Mesothelial cell of epicardium (in vitro differentiated cells): ENCODE results near the gene MAP7. TPM values are rescaled to one million over a fixed set of nuclear protein-coding genes. Genes with fewer than 3 reads are reported as not detected.

Experiments used
- DNase-seq, 2 experiments: peaks; one replicate each; pipeline ENCODE4 v3.0.0; 2021; ENCODE audit warnings: low spot score in 2 of 2; ENCODE audit not compliant: unreplicated experiment in 2 of 2
- H3K27ac Mint-ChIP-seq: 2 replicates; pipeline ENCODE4 v1.8.0; 2021; ENCODE audit warnings: mixed read lengths
- H3K27me3 Mint-ChIP-seq: 2 replicates; pipeline ENCODE4 v1.8.0; 2021; ENCODE audit warnings: low read depth, mixed read lengths
- H3K36me3 Mint-ChIP-seq: 2 replicates; pipeline ENCODE4 v1.8.0; 2021; ENCODE audit warnings: mixed read lengths
- H3K4me1 Mint-ChIP-seq: 2 replicates; pipeline ENCODE4 v1.8.0; 2021; ENCODE audit warnings: mixed read lengths
- H3K4me3 Mint-ChIP-seq: 2 replicates; pipeline ENCODE4 v1.8.0; 2021; ENCODE audit warnings: mild to moderate bottlenecking, moderate library complexity, mixed read lengths
- H3K9me3 Mint-ChIP-seq: 2 replicates; pipeline ENCODE4 v1.8.0; 2021; ENCODE audit warnings: mixed read lengths
- total RNA-seq: library from RNA; stranded (reverse); gene quantifications from 3 replicates; pipeline ENCODE4 v1.2.1, GENCODE V29; 2021
- TF ChIP-seq, protein P1 (sequence below): fragments of 200-600 bp; sonication (generic); IDR thresholded peaks from one replicate; pipeline ENCODE4 v1.5.0; 2021; ENCODE audit warnings: antibody characterized with exemption; ENCODE audit not compliant: unreplicated experiment

The MAP7 gene
- total RNA-seq, 1 donor from 2014 or later, result 15.1 TPM

DNA sequence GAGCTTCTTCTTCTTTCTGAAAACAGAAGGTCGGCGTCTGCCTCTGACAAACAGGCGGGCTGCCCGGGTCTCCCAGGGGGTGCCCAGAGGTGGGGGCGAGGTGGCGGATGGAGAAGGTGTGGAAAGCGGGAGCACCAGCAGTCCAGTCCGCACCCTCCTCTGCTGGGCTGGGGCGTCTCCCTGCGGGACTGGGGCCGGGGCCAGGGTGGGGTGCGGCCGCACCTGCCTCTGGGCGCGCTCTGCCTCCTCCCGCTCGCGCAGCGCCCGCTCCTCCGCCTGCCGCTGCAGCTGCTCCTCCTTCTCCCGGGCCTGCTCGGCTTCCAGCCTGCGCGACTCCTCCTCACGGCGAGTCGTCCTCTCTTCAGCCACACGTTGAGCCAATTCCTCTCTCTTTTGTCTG is 189.4 kb downstream of the MAP7 start:
- TF ChIP-seq, protein P1, sequence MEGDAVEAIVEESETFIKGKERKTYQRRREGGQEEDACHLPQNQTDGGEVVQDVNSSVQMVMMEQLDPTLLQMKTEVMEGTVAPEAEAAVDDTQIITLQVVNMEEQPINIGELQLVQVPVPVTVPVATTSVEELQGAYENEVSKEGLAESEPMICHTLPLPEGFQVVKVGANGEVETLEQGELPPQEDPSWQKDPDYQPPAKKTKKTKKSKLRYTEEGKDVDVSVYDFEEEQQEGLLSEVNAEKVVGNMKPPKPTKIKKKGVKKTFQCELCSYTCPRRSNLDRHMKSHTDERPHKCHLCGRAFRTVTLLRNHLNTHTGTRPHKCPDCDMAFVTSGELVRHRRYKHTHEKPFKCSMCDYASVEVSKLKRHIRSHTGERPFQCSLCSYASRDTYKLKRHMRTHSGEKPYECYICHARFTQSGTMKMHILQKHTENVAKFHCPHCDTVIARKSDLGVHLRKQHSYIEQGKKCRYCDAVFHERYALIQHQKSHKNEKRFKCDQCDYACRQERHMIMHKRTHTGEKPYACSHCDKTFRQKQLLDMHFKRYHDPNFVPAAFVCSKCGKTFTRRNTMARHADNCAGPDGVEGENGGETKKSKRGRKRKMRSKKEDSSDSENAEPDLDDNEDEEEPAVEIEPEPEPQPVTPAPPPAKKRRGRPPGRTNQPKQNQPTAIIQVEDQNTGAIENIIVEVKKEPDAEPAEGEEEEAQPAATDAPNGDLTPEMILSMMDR, result no peak
- H3K4me3 Mint-ChIP-seq, result no peak overlapping the region
- no peaks in the 10 kb centered on the region for H3K27me3 Mint-ChIP-seq
- DNase-seq, result no peak
- no peaks in the 10 kb centered on the region for H3K4me1 Mint-ChIP-seq
- no peak overlapping the region for H3K27ac Mint-ChIP-seq
- no peaks in the 10 kb centered on the region for H3K9me3 Mint-ChIP-seq
- peaks cover 8% of the 10 kb centered on the region for H3K36me3 Mint-ChIP-seq

DNA sequence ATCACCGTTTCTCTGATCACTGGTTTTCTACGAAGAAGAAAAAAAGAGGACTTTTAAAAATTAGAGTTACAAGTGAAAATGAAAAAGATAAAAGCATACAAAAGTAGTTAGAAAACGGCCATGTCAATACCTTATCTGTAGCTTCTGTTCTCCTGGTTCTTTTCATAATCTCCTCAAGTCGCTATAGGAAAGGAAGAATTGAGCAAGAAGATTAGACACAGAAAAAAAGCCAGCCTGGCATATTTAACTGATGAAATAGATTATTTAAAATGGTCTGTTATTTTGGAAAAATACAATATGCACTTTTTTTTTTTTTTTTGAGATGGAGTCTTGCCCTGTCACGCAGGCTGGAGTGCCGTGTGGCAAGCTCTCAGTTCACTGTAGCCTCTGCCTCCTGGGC is 190.4 kb downstream of the MAP7 start:
- TF ChIP-seq, protein P1, result no peak
- H3K4me3 Mint-ChIP-seq, result no peak overlapping the region
- no peak for DNase-seq
- no peaks in the 10 kb centered on the region for H3K27me3 Mint-ChIP-seq
- H3K4me1 Mint-ChIP-seq, result no peaks in the 10 kb centered on the region
- no peaks in the 10 kb centered on the region for H3K9me3 Mint-ChIP-seq
- H3K27ac Mint-ChIP-seq, result no peak overlapping the region
- peaks cover 8% of the 10 kb centered on the region for H3K36me3 Mint-ChIP-seq

DNA sequence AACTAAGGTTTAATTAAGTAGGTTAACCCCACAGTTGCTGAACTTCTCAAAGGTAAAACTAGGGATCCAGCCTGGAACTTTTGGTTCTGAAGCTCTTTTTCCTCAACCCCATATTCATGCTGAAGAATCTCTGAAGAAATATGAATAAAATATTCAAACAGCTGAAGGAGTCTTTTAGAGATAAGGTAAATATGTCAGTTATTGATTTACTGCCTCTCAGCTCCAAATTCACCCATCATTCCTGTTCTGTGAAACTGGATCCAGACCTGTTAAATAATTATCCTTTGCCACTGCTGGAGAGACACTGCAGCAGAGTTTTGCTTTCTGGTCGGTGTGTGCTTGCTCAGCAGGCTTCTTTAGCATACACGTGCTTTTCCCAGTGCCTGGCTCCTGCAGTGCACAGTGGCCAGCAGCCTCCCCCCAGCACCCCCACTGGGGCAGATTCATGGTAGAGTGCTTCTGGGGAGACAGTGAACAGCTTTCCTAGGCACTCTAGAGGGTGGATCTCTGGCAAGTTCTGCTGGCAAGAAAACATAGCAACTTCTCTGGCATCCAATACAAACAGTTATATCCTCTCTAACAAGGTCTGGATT is 198.6 kb downstream of the MAP7 start:
- TF ChIP-seq, protein P1, result no peak
- Mint-ChIP-seq H3K4me3 (no peak overlapping the region), H3K27me3 (no peaks in the 10 kb centered on the region), H3K9me3 (no peaks in the 10 kb centered on the region), H3K36me3 (no peaks in the 10 kb centered on the region), H3K27ac (no peak overlapping the region), H3K4me1 (peaks cover 4% of the 10 kb centered on the region)
- DNase-seq, result no peak

DNA sequence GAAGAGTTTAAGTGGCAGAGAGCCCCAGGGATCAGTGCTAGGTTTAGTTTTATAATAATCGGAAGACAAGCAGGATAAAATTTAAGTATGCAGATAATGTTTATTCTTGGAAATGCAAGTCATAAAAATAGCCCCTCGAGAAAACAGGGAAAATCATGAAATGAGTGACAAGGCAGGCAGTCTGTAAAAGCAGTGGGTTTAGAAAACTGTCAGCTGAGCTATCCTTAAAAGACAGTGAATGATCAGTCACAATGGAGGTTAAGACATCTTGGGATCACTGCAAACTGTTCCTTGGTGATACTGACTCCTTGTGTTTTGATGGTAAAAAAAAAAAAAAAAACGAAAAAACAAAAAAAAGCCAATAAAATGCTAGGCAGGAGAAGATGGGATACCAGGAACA is 199.3 kb downstream of the MAP7 start:
- Mint-ChIP-seq H3K4me1 (peaks cover 4% of the 10 kb centered on the region), H3K36me3 (no peaks in the 10 kb centered on the region), H3K27me3 (no peaks in the 10 kb centered on the region), H3K9me3 (no peaks in the 10 kb centered on the region), H3K27ac (no peak overlapping the region), H3K4me3 (no peak overlapping the region)
- TF ChIP-seq, protein P1, result no peak
- no peak for DNase-seq

DNA sequence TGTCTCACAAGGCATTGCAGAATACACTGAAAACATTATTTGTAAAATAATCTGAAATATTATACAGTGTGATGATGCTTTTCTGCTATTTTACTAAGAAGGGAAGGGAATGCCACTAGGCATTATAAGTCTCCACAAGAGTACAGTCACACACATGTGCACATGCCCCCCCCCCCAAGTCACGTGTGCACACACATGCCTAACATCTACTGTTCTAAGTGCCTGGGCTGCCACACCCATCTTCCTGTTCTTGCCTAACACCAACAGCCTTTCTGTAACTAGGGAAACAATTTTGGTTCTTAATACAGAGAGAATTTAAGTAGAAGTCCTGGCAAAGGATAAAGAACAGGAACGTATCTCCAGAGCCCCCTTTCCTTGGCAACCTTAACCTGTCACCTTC is 202.4 kb downstream of the MAP7 start:
- Mint-ChIP-seq H3K4me1 (peaks cover 16% of the 10 kb centered on the region), H3K4me3 (no peak overlapping the region), H3K9me3 (no peaks in the 10 kb centered on the region), H3K27me3 (no peaks in the 10 kb centered on the region), H3K36me3 (peaks cover 2% of the 10 kb centered on the region), H3K27ac (no peak overlapping the region)
- no peak for DNase-seq
- TF ChIP-seq, protein P1, result no peak

DNA sequence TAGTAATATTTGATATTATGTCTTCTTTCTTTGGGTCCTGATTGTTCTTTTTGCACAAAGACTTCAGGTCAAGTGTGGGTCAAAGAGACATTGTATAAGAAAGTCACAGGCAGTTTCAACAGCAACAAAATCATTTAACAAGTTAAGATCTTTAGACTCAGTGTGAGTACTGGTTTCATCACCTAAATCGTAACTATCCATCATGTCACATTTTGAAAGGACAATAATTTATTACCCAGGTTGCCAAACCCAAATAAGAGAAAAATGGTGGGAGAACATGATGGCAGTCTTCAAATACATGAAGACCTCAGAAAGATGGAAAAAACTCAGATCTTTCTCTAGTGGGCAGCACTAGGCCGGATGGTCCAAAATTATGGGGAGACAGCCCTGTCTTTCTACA is 205.1 kb downstream of the MAP7 start:
- no peaks in the 10 kb centered on the region for H3K27me3 Mint-ChIP-seq
- peaks cover 12% of the 10 kb centered on the region for H3K4me1 Mint-ChIP-seq
- no peak for DNase-seq
- peaks cover 2% of the 10 kb centered on the region for H3K36me3 Mint-ChIP-seq
- H3K4me3 Mint-ChIP-seq, result no peak overlapping the region
- TF ChIP-seq, protein P1, result no peak
- no peaks in the 10 kb centered on the region for H3K9me3 Mint-ChIP-seq
- no peak overlapping the region for H3K27ac Mint-ChIP-seq
